A673 (cell line): Measurements from ENCODE around the gene EEF1B2.

Experiments used
- CTCF ChIP-seq: fragments of 300-800, 200-600 bp; sonication (generic); conservative IDR thresholded peaks from 2 replicates; pipeline ENCODE4 v1.5.1; 2017; ENCODE audit warnings: low read depth, mild to moderate bottlenecking, antibody characterized with exemption, low read length, moderate library complexity, mixed read lengths
- EZH2 ChIP-seq: fragments of 200-600 bp; sonication (generic); IDR thresholded peaks from 2 replicates; pipeline ENCODE4 v1.6.1; 2017; ENCODE audit warnings: borderline replicate concordance, low read depth, mild to moderate bottlenecking, mixed read lengths, antibody characterized with exemption, low read length; ENCODE audit not compliant: poor library complexity, severe bottlenecking

DNA sequence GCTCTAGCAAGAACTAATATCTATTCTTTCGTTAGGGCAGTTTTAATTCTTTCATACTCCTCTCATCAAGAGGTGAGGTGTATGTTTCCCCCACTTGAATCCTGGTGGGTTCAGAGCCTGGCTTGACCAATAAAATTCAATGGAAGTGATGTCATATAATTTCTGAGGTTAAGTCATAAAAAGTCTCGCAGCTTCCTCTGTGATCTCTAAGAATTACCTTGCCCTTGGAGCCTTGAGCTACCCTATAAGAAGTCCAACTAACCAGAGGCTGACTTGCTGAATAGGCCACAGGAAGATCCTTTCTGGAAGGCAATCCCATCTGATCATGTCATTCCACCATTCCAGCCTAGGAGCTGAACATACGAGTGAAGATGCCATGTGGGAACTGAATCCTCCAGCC, 47.6 kb upstream of the EEF1B2 start:
- TF ChIP-seq CTCF: no peak
- TF ChIP-seq EZH2: no peak
